Activated CD4-positive, alpha-beta T cell treated with anti-CD3 and anti-CD28 coated beads for 36 hours (primary cell): ENCODE measurements around the gene CLBA1. TPM values are rescaled to one million over a fixed set of nuclear protein-coding genes. Genes with fewer than 3 reads are reported as not detected.

Experiments used
- ATAC-seq: fragments of 200-7000 bp; cut with Tn5 transposase; one replicate; pipeline ENCODE4 v1.10.0; 2021; ENCODE audit warnings: mild to moderate bottlenecking, moderate library complexity
- CTCF ChIA-PET: fragments of 350-600 bp; sonication (Branson Sonifier 250); formaldehyde crosslinking; loops from one replicate; lab custom pipeline; 2021; ENCODE audit warnings: antibody characterized with exemption; lab: Charles Lee
- POLR2A ChIA-PET: fragments of 350-600 bp; sonication (Branson Sonifier 250); formaldehyde crosslinking; loops from one replicate; lab custom pipeline; 2021; ENCODE audit warnings: antibody characterized with exemption, inconsistent platforms; lab: Charles Lee
- DNase-seq: peaks from one replicate; pipeline ENCODE4 v3.0.0-alpha.2; 2020
- H3K27ac Mint-ChIP-seq: one replicate; pipeline ENCODE4 v1.8.0; 2021; ENCODE audit warnings: mixed read lengths
- H3K27me3 Mint-ChIP-seq: one replicate; pipeline ENCODE4 v1.8.0; 2021; ENCODE audit warnings: mixed read lengths
- H3K36me3 Mint-ChIP-seq: one replicate; pipeline ENCODE4 v1.8.0; 2021; ENCODE audit warnings: low read depth, mixed read lengths
- H3K4me1 Mint-ChIP-seq: one replicate; pipeline ENCODE4 v1.8.0; 2021; ENCODE audit warnings: mixed read lengths
- H3K4me3 Mint-ChIP-seq: one replicate; pipeline ENCODE4 v1.8.0; 2021; ENCODE audit warnings: mild to moderate bottlenecking, moderate library complexity, mixed read lengths
- H3K9me3 Mint-ChIP-seq: one replicate; pipeline ENCODE4 v1.8.0; 2021; ENCODE audit warnings: low read depth, mixed read lengths
- intact Hi-C, 2 experiments: fragments of 100-400 bp; cut with DNase I in 1 of 2; cut with micrococcal nuclease in 1 of 2; formaldehyde crosslinking; loops; one replicate each; pipeline versions ENCODE4 v1.14.2 to v1.15.1; 2022 to 2024; cut with DNase I, micrococcal nuclease
- total RNA-seq, 2 experiments: library from RNA; stranded (reverse); gene quantifications; one replicate each; pipeline ENCODE4 v1.2.3, GENCODE V29; 2021

CLBA1 gene
- total RNA-seq, 2 experiments from 2014 or later: 1.1 to 1.9 TPM

GRCh38 chr14:105043641-105044040, 58.1 kb downstream of the CLBA1 start:
- ChIA-PET CTCF (interaction anchor here (1.0 to 5.5 kb wide), 8 partner anchors 9 to 75 kb away, joined by 3 to 70 read pairs (median 4); partner anchors contain the start of gene CDCA4), POLR2A (interaction anchor here (1.0 kb wide), 1 partner anchor 23 kb away, joined by 3 read pairs; the partner anchor contains the start of gene CDCA4)
- Mint-ChIP-seq H3K36me3 (no peaks in the 10 kb centered on the region), H3K4me3 (no peak overlapping the region), H3K27me3 (peaks cover 9% of the 10 kb centered on the region), H3K9me3 (no peaks in the 10 kb centered on the region), H3K4me1 (peaks cover 14% of the 10 kb centered on the region), H3K27ac (no peak overlapping the region)
- no peak for ATAC-seq
- no peak for DNase-seq
- intact Hi-C loops: loop anchor here in 1 of 2 experiments (2.0 kb wide), 2 partner anchors 59 to 147 kb away; partner anchors contain the start of gene CLBA1

Other genes starting within 250 kb of the CLBA1 start
- gene SIVA1, start 232.6 kb upstream of the CLBA1 start, total RNA-seq: 10 to 100 TPM; 47.1 to 97.1 TPM
- gene AKT1, start 190.0 kb upstream of the CLBA1 start, total RNA-seq: 100 to 1,000 TPM; 110 to 126 TPM
- gene ZBTB42, start 184.7 kb upstream of the CLBA1 start, total RNA-seq: 1 to 10 TPM; 1.5 to 2.0 TPM
- gene CEP170B, start 120.5 kb upstream of the CLBA1 start, total RNA-seq: 1 to 10 TPM; 3.9 to 4.0 TPM
- not detected for gene PLD4, start 60.9 kb upstream of the CLBA1 start, total RNA-seq
- gene AHNAK2, start 7.4 kb upstream of the CLBA1 start, total RNA-seq: under 1 TPM; 0.07 to 0.11 TPM
- gene CDCA4, start 35.3 kb downstream of the CLBA1 start, total RNA-seq: 10 to 100 TPM; 52.0 to 62.7 TPM
- gene GPR132, start 79.6 kb downstream of the CLBA1 start, total RNA-seq: 10 to 100 TPM; 27.7 to 35.4 TPM
- gene JAG2, start 183.0 kb downstream of the CLBA1 start, total RNA-seq: 1 to 10 TPM; 3.2 to 3.6 TPM
- 10 to 100 TPM; 12.3 to 13.5 TPM for gene NUDT14, start 195.5 kb downstream of the CLBA1 start, total RNA-seq